CD4-positive, alpha-beta T cell treated with Interleukin-15 for 1 hour (primary cell): ENCODE data around the gene NUP93.

Experiments
- DNase-seq: peaks from one replicate; pipeline ENCODE4 v3.0.0-alpha.2; 2020

NUP93 gene

DNA sequence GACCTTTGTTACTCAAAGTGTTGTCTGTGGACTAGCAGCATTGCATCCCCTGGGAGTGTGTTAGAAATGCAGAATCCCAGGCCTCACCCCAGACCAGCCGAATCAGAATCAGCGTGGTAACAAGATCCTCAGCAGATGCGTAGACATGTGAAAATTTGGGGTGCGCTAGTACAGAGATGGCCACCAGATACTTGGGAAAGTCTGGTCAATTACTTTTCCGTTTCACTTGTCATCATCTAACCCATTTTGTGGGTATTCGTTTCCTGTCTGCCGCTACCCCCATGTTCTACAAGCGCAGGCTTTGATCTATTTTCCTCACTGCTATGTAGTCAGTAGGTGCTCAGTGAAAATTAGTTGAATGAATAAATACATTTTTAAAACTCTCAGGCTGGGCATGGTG, 168.9 kb downstream of the NUP93 start:
- no peak for DNase-seq
